Left ventricle myocardium inferior (tissue), 1 donor: ENCODE measurements around the gene PM20D2. TPM values are rescaled to one million over a fixed set of nuclear protein-coding genes. Genes with fewer than 3 reads are reported as not detected.

Experiments used
- DNase-seq: peaks from one replicate; pipeline ENCODE4 v3.0.0-alpha.2; 2020
- H3K27ac ChIP-seq: fragments of 200-600 bp; replicated peaks from 2 replicates; pipeline ENCODE4 v1.8.0; 2021
- H3K27me3 ChIP-seq: fragments of 200-600 bp; 2 replicates; pipeline ENCODE4 v1.8.0; 2021; ENCODE audit warnings: low read depth
- H3K36me3 ChIP-seq: fragments of 200-600 bp; 2 replicates; pipeline ENCODE4 v1.8.0; 2021
- H3K4me1 ChIP-seq: fragments of 200-600 bp; 2 replicates; pipeline ENCODE4 v1.8.0; 2021
- H3K4me3 ChIP-seq: fragments of 200-600 bp; 2 replicates; pipeline ENCODE4 v1.8.0; 2021; ENCODE audit warnings: mild to moderate bottlenecking, moderate library complexity
- H3K9me3 ChIP-seq: fragments of 200-600 bp; replicated peaks from 2 replicates; pipeline ENCODE4 v1.8.0; 2021
- CTCF ChIP-seq: fragments of 200-600 bp; IDR thresholded peaks from 2 replicates; pipeline ENCODE4 v1.8.0; 2021; ENCODE audit warnings: antibody characterized with exemption, mild to moderate bottlenecking, borderline replicate concordance
- intact Hi-C: fragments of 100-400 bp; cut with micrococcal nuclease; formaldehyde crosslinking; loops from one replicate; pipeline ENCODE4 v1.11.0; 2022
- total RNA-seq: library from RNA; stranded (reverse); fragmentation: NEBNext Ultra II Directional; extraction: Animal tissue kit (Norgen Biotek cat#: 25700); gene quantifications from one replicate; pipeline ENCODE4 v1.2.1, GENCODE V29; 2021
- donor health status: DM: no; HTN: yes; CAD: no; lungs with severe emphysema.

Gene PM20D2
- total RNA-seq, 1 donor from 2014 or later = 14.3 TPM

- H3K27ac ChIP-seq = no peak overlapping the region
Measured at GRCh38 chr6:89116702-89117101, 29.2 kb upstream of the PM20D2 start.

GRCh38 chr6:89117211-89118108 is 28.4 kb upstream of the PM20D2 start, which contains the start of gene SRSF12:
Gene SRSF12 (minus strand): TSS chr6:89118071. CDS start chr6:89117887, 184 bp downstream.
- Histone ChIP-seq H3K27ac (no peak within 1 kb of the TSS), H3K27me3 (no peaks in the 10 kb centered on the region), H3K36me3 (no peaks in the 10 kb centered on the region), H3K9me3 (no peaks in the 10 kb centered on the region), H3K4me3 (peak within 1 kb of the TSS; percentile 78), H3K4me1 (peaks cover 12% of the 10 kb centered on the region)
- intact Hi-C loops = no loop called here
- DNase-seq = peak; percentile 30
- no peak for TF ChIP-seq CTCF

More at GRCh38 chr6:89116702-89117101, 29.2 kb upstream of the PM20D2 start:
- intact Hi-C loops = no loop called here
- no peak for TF ChIP-seq CTCF
- Histone ChIP-seq H3K36me3 (no peaks in the 10 kb centered on the region), H3K4me1 (peaks cover 12% of the 10 kb centered on the region), H3K27me3 (no peaks in the 10 kb centered on the region), H3K9me3 (no peaks in the 10 kb centered on the region), H3K4me3 (peak overlapping the region; percentile 78)
- DNase-seq = no peak

GRCh38 chr6:89118931-89119330 is 26.9 kb upstream of the PM20D2 start:
- no peaks in the 10 kb centered on the region for H3K27me3 ChIP-seq
- no peaks in the 10 kb centered on the region for H3K36me3 ChIP-seq
- no peak for DNase-seq
- peaks cover 12% of the 10 kb centered on the region for H3K4me1 ChIP-seq
- H3K9me3 ChIP-seq = no peaks in the 10 kb centered on the region
- intact Hi-C loops = no loop called here
- no peak overlapping the region for H3K27ac ChIP-seq
- TF ChIP-seq CTCF = no peak
- H3K4me3 ChIP-seq = no peak overlapping the region

GRCh38 chr6:89120371-89120770 is 25.5 kb upstream of the PM20D2 start:
- no peak overlapping the region for H3K27ac ChIP-seq
- H3K4me3 ChIP-seq = no peak overlapping the region
- TF ChIP-seq CTCF = no peak
- DNase-seq = no peak
- no peaks in the 10 kb centered on the region for H3K9me3 ChIP-seq
- no peaks in the 10 kb centered on the region for H3K36me3 ChIP-seq
- intact Hi-C loops = no loop called here
- peaks cover 12% of the 10 kb centered on the region for H3K4me1 ChIP-seq
- H3K27me3 ChIP-seq = no peaks in the 10 kb centered on the region

- no peak for DNase-seq
- peaks cover 9% of the 10 kb centered on the region for H3K4me1 ChIP-seq
- no peaks in the 10 kb centered on the region for H3K27me3 ChIP-seq
- no peaks in the 10 kb centered on the region for H3K36me3 ChIP-seq
- no peaks in the 10 kb centered on the region for H3K9me3 ChIP-seq
- H3K27ac ChIP-seq = no peak overlapping the region
- no peak overlapping the region for H3K4me3 ChIP-seq
- intact Hi-C loops = no loop called here
- no peak for TF ChIP-seq CTCF
Measured at GRCh38 chr6:89121934-89122333, 23.9 kb upstream of the PM20D2 start.
